ENCODE data around the gene ARHGAP1. TPM values are rescaled to one million over a fixed set of nuclear protein-coding genes. Genes with fewer than 3 reads are reported as not detected.

Gene ARHGAP1
- total RNA-seq, 1 experiment from 2014 or later: 53.0 TPM

DNA sequence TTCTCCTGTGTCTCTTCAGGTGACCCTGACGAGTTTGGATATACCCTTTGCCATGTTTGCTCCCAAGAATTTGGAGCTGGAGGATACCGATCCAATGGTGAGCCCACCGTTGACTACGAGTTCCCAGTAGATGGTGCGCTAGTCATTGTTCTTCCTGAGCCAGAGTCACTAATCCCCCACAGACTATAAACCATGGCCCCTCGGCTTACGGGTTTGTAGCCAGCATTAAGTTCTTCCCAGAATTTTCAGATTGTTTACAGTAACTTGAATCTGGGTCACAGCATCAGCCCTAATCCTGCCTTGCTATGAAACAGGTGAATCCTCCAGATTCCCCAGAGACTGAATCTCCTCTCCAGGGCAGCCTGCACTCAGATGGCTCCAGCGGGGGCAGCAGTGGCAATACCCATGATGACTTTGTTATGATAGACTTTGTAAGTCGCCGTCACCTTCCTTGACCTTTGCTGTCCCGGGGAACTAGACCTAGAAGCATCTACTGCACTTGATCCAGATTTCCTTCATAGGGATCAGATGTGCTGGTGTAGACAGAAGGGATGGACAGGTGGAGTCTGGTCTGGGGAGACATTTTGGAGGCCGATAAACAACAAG lies 31.8 kb downstream of the ARHGAP1 start (continued):
- TF ChIP-seq, protein P1, sequence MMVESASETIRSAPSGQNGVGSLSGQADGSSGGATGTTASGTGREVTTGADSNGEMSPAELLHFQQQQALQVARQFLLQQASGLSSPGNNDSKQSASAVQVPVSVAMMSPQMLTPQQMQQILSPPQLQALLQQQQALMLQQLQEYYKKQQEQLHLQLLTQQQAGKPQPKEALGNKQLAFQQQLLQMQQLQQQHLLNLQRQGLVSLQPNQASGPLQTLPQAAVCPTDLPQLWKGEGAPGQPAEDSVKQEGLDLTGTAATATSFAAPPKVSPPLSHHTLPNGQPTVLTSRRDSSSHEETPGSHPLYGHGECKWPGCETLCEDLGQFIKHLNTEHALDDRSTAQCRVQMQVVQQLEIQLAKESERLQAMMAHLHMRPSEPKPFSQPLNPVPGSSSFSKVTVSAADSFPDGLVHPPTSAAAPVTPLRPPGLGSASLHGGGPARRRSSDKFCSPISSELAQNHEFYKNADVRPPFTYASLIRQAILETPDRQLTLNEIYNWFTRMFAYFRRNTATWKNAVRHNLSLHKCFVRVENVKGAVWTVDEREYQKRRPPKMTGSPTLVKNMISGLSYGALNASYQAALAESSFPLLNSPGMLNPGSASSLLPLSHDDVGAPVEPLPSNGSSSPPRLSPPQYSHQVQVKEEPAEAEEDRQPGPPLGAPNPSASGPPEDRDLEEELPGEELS (CRISPR knock-in tag; IDR thresholded peaks at IDR 0.05): no peak
- TF ChIP-seq, protein P2, sequence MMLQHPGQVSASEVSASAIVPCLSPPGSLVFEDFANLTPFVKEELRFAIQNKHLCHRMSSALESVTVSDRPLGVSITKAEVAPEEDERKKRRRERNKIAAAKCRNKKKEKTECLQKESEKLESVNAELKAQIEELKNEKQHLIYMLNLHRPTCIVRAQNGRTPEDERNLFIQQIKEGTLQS (CRISPR knock-in tag; conservative IDR thresholded peaks at IDR 0.05): no peak
- TF ChIP-seq SOX15 (CRISPR knock-in tag; IDR thresholded peaks at IDR 0.05) (no peak), OVOL2 (CRISPR knock-in tag; IDR thresholded peaks at IDR 0.05; ENCODE audit: borderline replicate concordance) (no peak)

DNA sequence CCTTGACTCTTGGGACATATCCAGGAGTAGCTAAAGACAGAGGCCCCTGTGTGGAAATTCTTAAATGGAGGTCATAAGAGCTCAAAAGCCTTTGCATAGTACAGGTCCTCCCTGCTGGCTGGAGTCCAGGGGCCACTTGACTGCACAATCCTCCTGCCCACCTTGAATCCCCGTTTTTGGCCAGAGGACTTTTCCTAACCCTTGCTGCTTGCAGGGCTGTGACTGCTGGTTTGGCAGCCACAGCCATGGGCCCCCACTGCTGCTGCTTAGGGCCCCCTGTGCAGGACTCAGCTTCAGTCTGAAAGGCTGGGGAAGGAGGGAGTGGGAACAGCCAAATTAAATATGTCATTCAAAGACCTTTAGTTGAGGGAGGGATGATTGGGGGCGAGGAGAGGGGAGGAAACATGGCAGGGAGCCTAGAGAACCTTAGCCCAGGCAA lies 33.4 kb downstream of the ARHGAP1 start:
- no peak for ATAC-seq
- POLR2A ChIA-PET: no interaction called here
- Mint-ChIP-seq H3K27me3 (ENCODE audit: low read depth) (no peaks in the 10 kb centered on the region), H3K4me1 (no peaks in the 10 kb centered on the region), H3K36me3 (peaks cover 55% of the 10 kb centered on the region), H3K27ac (no peak overlapping the region), H3K9me3 (no peaks in the 10 kb centered on the region), H3K4me3 (no peak overlapping the region)
- CTCF ChIA-PET: interaction anchor here (1.0 kb wide), 1 partner anchor 147 kb away, joined by 3 read pairs; no protein-coding TSS in a partner anchor
- TF ChIP-seq TEAD4 (CRISPR knock-in tag; IDR thresholded peaks at IDR 0.05): no peak
- TF ChIP-seq, protein P3, sequence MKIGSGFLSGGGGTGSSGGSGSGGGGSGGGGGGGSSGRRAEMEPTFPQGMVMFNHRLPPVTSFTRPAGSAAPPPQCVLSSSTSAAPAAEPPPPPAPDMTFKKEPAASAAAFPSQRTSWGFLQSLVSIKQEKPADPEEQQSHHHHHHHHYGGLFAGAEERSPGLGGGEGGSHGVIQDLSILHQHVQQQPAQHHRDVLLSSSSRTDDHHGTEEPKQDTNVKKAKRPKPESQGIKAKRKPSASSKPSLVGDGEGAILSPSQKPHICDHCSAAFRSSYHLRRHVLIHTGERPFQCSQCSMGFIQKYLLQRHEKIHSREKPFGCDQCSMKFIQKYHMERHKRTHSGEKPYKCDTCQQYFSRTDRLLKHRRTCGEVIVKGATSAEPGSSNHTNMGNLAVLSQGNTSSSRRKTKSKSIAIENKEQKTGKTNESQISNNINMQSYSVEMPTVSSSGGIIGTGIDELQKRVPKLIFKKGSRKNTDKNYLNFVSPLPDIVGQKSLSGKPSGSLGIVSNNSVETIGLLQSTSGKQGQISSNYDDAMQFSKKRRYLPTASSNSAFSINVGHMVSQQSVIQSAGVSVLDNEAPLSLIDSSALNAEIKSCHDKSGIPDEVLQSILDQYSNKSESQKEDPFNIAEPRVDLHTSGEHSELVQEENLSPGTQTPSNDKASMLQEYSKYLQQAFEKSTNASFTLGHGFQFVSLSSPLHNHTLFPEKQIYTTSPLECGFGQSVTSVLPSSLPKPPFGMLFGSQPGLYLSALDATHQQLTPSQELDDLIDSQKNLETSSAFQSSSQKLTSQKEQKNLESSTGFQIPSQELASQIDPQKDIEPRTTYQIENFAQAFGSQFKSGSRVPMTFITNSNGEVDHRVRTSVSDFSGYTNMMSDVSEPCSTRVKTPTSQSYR (CRISPR knock-in tag; IDR thresholded peaks at IDR 0.05): no peak
- TF ChIP-seq MXD4 (CRISPR knock-in tag; IDR thresholded peaks at IDR 0.05; ENCODE audit: borderline replicate concordance): no peak
- no peak for TF ChIP-seq PREB (CRISPR knock-in tag; IDR thresholded peaks at IDR 0.05; ENCODE audit: borderline replicate concordance)
- DNase-seq (ENCODE audit: low spot score): no peak

DNA sequence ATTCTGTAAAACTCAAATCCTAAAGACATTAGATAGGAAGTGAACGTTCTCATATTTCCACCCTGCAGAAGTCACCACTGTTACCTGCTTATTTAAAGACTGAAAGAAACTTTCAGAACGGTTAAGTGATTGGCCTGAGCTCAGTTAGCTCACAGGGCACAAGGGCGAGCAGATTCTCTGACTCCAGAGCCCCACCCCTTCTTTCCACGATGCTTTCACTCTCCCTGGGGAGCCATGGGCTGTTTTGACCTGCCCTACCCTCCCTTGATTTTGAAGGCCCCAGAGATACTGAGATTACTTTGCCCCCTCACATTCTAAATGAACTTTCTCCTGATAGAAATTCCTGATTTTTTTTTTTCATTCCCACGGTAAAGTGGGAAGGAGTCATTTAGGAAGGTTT lies 33.9 kb downstream of the ARHGAP1 start:
- Mint-ChIP-seq H3K4me1 (no peaks in the 10 kb centered on the region), H3K4me3 (no peak overlapping the region), H3K9me3 (no peaks in the 10 kb centered on the region), H3K27ac (peak overlapping the region; percentile 11; the same call in 1 of the 2 replicates), H3K27me3 (ENCODE audit: low read depth) (no peaks in the 10 kb centered on the region), H3K36me3 (peaks cover 50% of the 10 kb centered on the region)
- ATAC-seq (no peak), DNase-seq (ENCODE audit: low spot score) (no peak)
- CTCF ChIA-PET: interaction anchor here (1.0 kb wide), 1 partner anchor 147 kb away, joined by 3 read pairs; no protein-coding TSS in a partner anchor
- POLR2A ChIA-PET: interaction anchor here (0.6 kb wide), 1 partner anchor 15 kb away, joined by 3 read pairs; no protein-coding TSS in a partner anchor
- TF ChIP-seq KAT7 (CRISPR knock-in tag; IDR thresholded peaks at IDR 0.05; ENCODE audit: borderline replicate concordance): no peak
- no peak for TF ChIP-seq ZNF671 (CRISPR knock-in tag; IDR thresholded peaks at IDR 0.05)
- no peak for TF ChIP-seq ZNF512 (CRISPR knock-in tag; IDR thresholded peaks at IDR 0.05; ENCODE audit: borderline replicate concordance)
- TF ChIP-seq NR2C2 (CRISPR knock-in tag; IDR thresholded peaks at IDR 0.05): no peak
- TF ChIP-seq SMAD4 (CRISPR knock-in tag; IDR thresholded peaks at IDR 0.05): no peak
- no peak for TF ChIP-seq HMGA2 (CRISPR knock-in tag; IDR thresholded peaks at IDR 0.05)
- TF ChIP-seq, protein P4, sequence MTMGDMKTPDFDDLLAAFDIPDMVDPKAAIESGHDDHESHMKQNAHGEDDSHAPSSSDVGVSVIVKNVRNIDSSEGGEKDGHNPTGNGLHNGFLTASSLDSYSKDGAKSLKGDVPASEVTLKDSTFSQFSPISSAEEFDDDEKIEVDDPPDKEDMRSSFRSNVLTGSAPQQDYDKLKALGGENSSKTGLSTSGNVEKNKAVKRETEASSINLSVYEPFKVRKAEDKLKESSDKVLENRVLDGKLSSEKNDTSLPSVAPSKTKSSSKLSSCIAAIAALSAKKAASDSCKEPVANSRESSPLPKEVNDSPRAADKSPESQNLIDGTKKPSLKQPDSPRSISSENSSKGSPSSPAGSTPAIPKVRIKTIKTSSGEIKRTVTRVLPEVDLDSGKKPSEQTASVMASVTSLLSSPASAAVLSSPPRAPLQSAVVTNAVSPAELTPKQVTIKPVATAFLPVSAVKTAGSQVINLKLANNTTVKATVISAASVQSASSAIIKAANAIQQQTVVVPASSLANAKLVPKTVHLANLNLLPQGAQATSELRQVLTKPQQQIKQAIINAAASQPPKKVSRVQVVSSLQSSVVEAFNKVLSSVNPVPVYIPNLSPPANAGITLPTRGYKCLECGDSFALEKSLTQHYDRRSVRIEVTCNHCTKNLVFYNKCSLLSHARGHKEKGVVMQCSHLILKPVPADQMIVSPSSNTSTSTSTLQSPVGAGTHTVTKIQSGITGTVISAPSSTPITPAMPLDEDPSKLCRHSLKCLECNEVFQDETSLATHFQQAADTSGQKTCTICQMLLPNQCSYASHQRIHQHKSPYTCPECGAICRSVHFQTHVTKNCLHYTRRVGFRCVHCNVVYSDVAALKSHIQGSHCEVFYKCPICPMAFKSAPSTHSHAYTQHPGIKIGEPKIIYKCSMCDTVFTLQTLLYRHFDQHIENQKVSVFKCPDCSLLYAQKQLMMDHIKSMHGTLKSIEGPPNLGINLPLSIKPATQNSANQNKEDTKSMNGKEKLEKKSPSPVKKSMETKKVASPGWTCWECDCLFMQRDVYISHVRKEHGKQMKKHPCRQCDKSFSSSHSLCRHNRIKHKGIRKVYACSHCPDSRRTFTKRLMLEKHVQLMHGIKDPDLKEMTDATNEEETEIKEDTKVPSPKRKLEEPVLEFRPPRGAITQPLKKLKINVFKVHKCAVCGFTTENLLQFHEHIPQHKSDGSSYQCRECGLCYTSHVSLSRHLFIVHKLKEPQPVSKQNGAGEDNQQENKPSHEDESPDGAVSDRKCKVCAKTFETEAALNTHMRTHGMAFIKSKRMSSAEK (CRISPR knock-in tag; IDR thresholded peaks at IDR 0.05; ENCODE audit: borderline replicate concordance): no peak
- no peak for TF ChIP-seq NFE2L1 (CRISPR knock-in tag; IDR thresholded peaks at IDR 0.05)
- no peak for TF ChIP-seq CBFB (CRISPR knock-in tag; IDR thresholded peaks at IDR 0.05; ENCODE audit: low read depth)
